Karpas-422 (cell line): ENCODE measurements around the gene ATP2A2. TPM values are rescaled to one million over a fixed set of nuclear protein-coding genes. Genes with fewer than 3 reads are reported as not detected.
A peak's percentile ranks its signal among the peaks of the same experiment; 100 is the strongest.
"Not testable (repeated sequence)": the region's sequence is repeated elsewhere in the genome, so short reads cannot be mapped to it uniquely, and the experiment has no call there.

Experiments
- DNase-seq: peaks from one replicate; pipeline ENCODE4 v3.0.0-alpha.2; 2015
- H2AFZ ChIP-seq: fragments of 200-600 bp; sonication (generic); 2 replicates; pipeline ENCODE4 v1.6.1; 2014; ENCODE audit warnings: antibody characterized with exemption, low read length, mixed read lengths
- H3K27ac ChIP-seq: fragments of 200-600 bp; sonication (generic); 2 replicates; pipeline ENCODE4 v1.5.1; 2014; ENCODE audit warnings: mild to moderate bottlenecking, low read length, moderate library complexity
- H3K27me3 ChIP-seq: fragments of 200-600 bp; sonication (generic); 2 replicates; pipeline ENCODE4 v1.6.1; 2014; ENCODE audit warnings: low read length, mixed read lengths
- H3K36me3 ChIP-seq: fragments of 200-600 bp; sonication (generic); 2 replicates; pipeline ENCODE4 v1.6.1; 2014; ENCODE audit warnings: low read length, mixed read lengths; ENCODE audit not compliant: insufficient read depth
- H3K4me1 ChIP-seq: fragments of 200-600 bp; sonication (generic); 2 replicates; pipeline ENCODE4 v1.6.1; 2014; ENCODE audit warnings: mild to moderate bottlenecking, low read length, mixed read lengths
- H3K4me2 ChIP-seq: fragments of 200-600 bp; sonication (generic); 2 replicates; pipeline ENCODE4 v1.6.1; 2014; ENCODE audit warnings: low read length, low read depth, mild to moderate bottlenecking; ENCODE audit not compliant: poor library complexity, severe bottlenecking
- H3K4me3 ChIP-seq: fragments of 200-600 bp; sonication (generic); 2 replicates; pipeline ENCODE4 v1.5.1; 2014; ENCODE audit warnings: mild to moderate bottlenecking, antibody characterized with exemption, low read length, mixed read lengths
- H3K79me2 ChIP-seq: fragments of 200-600 bp; sonication (generic); 2 replicates; pipeline ENCODE4 v1.6.1; 2014; ENCODE audit warnings: mild to moderate bottlenecking, low read length, mixed read lengths
- H3K9ac ChIP-seq: fragments of 200-600 bp; sonication (generic); 2 replicates; pipeline ENCODE4 v1.6.0; 2014; ENCODE audit warnings: low read length
- H3K9me2 ChIP-seq: fragments of 200-600 bp; sonication (generic), shearing (Covaris generic); replicated peaks from 2 replicates; pipeline ENCODE4 v1.6.0; 2014; ENCODE audit warnings: mild to moderate bottlenecking, low read length, moderate library complexity; ENCODE audit not compliant: insufficient read depth
- H3K9me3 ChIP-seq: fragments of 300-700, 200-600 bp; sonication (generic); 2 replicates; pipeline ENCODE4 v1.6.1; 2014; ENCODE audit warnings: low read length, mixed read lengths
- H4K20me1 ChIP-seq: fragments of 200-600 bp; sonication (generic); 2 replicates; pipeline ENCODE4 v1.6.1; 2014; ENCODE audit warnings: mild to moderate bottlenecking, antibody characterized with exemption, low read length, low read depth; ENCODE audit not compliant: insufficient read depth
- total RNA-seq: library from RNA; depleted of rRNA; stranded (reverse); fragments of >200 nt; shearing (Covaris generic); gene quantifications from 2 replicates; pipeline ENCODE4 v1.2.3, GENCODE V29; 2014; ENCODE audit warnings: low replicate concordance

The ATP2A2 gene
- total RNA-seq, 1 experiment from 2014 or later = 88.5 TPM

DNA sequence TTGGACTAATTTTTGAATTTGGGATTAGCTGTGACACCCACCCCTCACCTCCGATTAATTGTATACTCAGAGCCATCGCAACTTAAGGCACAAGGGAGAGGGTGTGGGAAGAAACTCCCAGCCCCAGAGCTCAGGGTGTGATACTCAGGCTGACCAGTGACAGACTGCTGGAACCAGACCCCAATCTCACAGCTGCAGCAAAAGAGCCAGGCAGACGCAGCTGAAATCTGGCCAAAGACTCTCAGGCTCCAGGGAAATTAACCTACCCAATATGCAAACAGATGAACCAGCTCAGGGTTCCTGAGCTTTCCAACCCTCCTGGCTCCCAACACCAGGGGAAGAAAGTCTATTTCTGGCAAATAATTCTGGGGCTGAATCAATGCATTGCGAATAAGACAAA, 92.0 kb downstream of the ATP2A2 start:
- no peak overlapping the region for H2AFZ ChIP-seq
- peaks cover 39% of the 10 kb centered on the region for H3K36me3 ChIP-seq
- no peaks in the 10 kb centered on the region for H3K9me2 ChIP-seq
- peaks cover 63% of the 10 kb centered on the region for H3K4me1 ChIP-seq
- no peak overlapping the region for H3K9ac ChIP-seq
- H3K27ac ChIP-seq = peak overlapping the region; percentile 64
- no peaks in the 10 kb centered on the region for H3K9me3 ChIP-seq
- H3K4me3 ChIP-seq = no peak overlapping the region
- no peaks in the 10 kb centered on the region for H4K20me1 ChIP-seq
- H3K4me2 ChIP-seq = no peak overlapping the region
- no peaks in the 10 kb centered on the region for H3K27me3 ChIP-seq
- peaks cover 6% of the 10 kb centered on the region; the same call in 1 of the 2 replicates for H3K79me2 ChIP-seq
- DNase-seq = no peak

GRCh38 chr12:110373425-110373824, 92.4 kb downstream of the ATP2A2 start:
- DNase-seq = no peak
- Histone ChIP-seq H3K79me2 (peaks cover 6% of the 10 kb centered on the region; the same call in 1 of the 2 replicates), H4K20me1 (no peaks in the 10 kb centered on the region), H3K9me3 (no peaks in the 10 kb centered on the region), H2AFZ (no peak overlapping the region), H3K9ac (no peak overlapping the region), H3K36me3 (peaks cover 39% of the 10 kb centered on the region), H3K27me3 (no peaks in the 10 kb centered on the region), H3K9me2 (no peaks in the 10 kb centered on the region), H3K4me2 (no peak overlapping the region), H3K4me1 (peaks cover 63% of the 10 kb centered on the region), H3K4me3 (no peak overlapping the region), H3K27ac (peak overlapping the region; percentile 64)

- H3K36me3 ChIP-seq = peaks cover 40% of the 10 kb centered on the region
Measured at GRCh38 chr12:110373962-110374611, 93.0 kb downstream of the ATP2A2 start.

DNA sequence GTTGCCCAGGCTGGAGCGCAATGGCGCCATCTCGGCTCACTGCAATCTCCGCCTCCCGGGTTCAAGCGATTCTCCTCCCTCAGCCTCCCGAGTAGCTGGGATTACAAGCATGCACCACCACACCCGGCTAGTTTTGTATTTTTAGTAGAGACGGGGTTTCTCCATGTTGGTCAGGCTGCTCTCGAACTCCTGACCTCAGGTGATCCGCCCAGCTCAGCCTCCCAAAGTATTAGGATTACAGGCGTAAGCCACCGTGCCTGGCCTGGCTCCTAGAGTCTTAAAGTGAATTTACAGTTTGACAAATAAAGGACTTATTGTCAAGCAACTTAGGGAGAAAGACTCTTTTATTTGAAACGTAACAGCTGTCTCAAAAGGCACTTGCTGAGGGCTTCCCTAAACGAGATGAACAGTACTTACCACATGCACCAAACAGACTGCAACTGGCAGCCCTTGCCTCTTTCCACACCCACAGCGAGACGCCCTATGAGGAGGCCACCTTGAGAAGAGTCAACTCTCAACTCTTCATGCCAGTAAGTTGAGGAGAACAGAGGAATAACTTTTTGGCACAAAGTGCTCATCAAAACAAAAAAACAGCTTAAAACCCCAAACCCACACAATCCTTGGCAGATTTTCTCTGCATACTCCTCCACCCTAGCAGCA, 97.2 kb downstream of the ATP2A2 start:
- peaks cover 34% of the 10 kb centered on the region for H3K4me1 ChIP-seq
- H3K9ac ChIP-seq, H3K27ac ChIP-seq, H3K79me2 ChIP-seq, H3K4me3 ChIP-seq, H3K4me2 ChIP-seq, H3K9me3 ChIP-seq, H4K20me1 ChIP-seq, DNase-seq, H3K27me3 ChIP-seq, H2AFZ ChIP-seq, H3K9me2 ChIP-seq: not testable (repeated sequence)
- H3K36me3 ChIP-seq = peaks cover 56% of the 10 kb centered on the region

More at GRCh38 chr12:110373962-110374611, 93.0 kb downstream of the ATP2A2 start:
- peak overlapping the region; percentile 64 for H3K27ac ChIP-seq
- no peak overlapping the region for H2AFZ ChIP-seq
- H3K4me2 ChIP-seq = no peak overlapping the region
- no peaks in the 10 kb centered on the region for H3K9me2 ChIP-seq
- no peak for DNase-seq
- H4K20me1 ChIP-seq = no peaks in the 10 kb centered on the region
- peaks cover 6% of the 10 kb centered on the region; the same call in 1 of the 2 replicates for H3K79me2 ChIP-seq
- no peaks in the 10 kb centered on the region for H3K27me3 ChIP-seq
- H3K9me3 ChIP-seq = no peaks in the 10 kb centered on the region
- H3K4me3 ChIP-seq = no peak overlapping the region
- peaks cover 60% of the 10 kb centered on the region for H3K4me1 ChIP-seq
- H3K9ac ChIP-seq = no peak overlapping the region

- no peak overlapping the region for H3K9ac ChIP-seq
- peaks cover 52% of the 10 kb centered on the region for H3K36me3 ChIP-seq
- DNase-seq = no peak
Measured at GRCh38 chr12:110379197-110379596, 98.2 kb downstream of the ATP2A2 start.

DNA sequence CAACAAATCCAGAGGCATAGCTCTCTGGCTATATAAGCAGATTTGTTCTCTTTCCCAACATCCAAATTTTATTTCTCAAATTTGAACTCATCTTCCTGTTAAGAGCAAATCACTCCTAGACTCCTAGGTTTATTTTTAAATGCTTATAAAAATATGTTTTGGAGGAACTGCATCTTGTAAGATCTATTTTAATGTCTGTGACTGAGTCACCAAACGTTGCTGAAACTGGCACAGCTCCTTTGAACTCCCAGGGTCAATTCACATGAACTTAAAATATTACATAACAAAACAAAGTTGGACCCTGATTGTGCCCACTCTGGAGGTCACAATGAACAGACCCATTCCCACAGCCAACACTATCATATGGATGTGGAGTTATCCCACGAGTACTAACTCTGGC, 98.6 kb downstream of the ATP2A2 start:
- no peak for DNase-seq
- no peak overlapping the region for H3K4me3 ChIP-seq
- no peaks in the 10 kb centered on the region for H3K27me3 ChIP-seq
- no peaks in the 10 kb centered on the region for H4K20me1 ChIP-seq
- H3K36me3 ChIP-seq = peaks cover 48% of the 10 kb centered on the region
- peaks cover 21% of the 10 kb centered on the region for H3K4me1 ChIP-seq
- H3K9me2 ChIP-seq = no peaks in the 10 kb centered on the region
- no peak overlapping the region for H2AFZ ChIP-seq
- H3K27ac ChIP-seq = no peak overlapping the region
- no peak overlapping the region for H3K9ac ChIP-seq
- no peaks in the 10 kb centered on the region for H3K9me3 ChIP-seq
- H3K79me2 ChIP-seq = peaks cover 6% of the 10 kb centered on the region; the same call in 1 of the 2 replicates
- H3K4me2 ChIP-seq = no peak overlapping the region

More at GRCh38 chr12:110379197-110379596, 98.2 kb downstream of the ATP2A2 start:
- Histone ChIP-seq H3K4me2 (no peak overlapping the region), H2AFZ (no peak overlapping the region), H3K9me3 (no peaks in the 10 kb centered on the region), H4K20me1 (no peaks in the 10 kb centered on the region), H3K27me3 (no peaks in the 10 kb centered on the region), H3K79me2 (peaks cover 6% of the 10 kb centered on the region; the same call in 1 of the 2 replicates), H3K4me1 (peaks cover 25% of the 10 kb centered on the region), H3K9me2 (no peaks in the 10 kb centered on the region), H3K27ac (no peak overlapping the region), H3K4me3 (no peak overlapping the region)

- Histone ChIP-seq H3K9me3 (no peaks in the 10 kb centered on the region), H3K36me3 (peaks cover 50% of the 10 kb centered on the region), H3K27me3 (no peaks in the 10 kb centered on the region), H3K27ac (no peak overlapping the region), H3K9ac (no peak overlapping the region), H4K20me1 (no peaks in the 10 kb centered on the region), H3K9me2 (no peaks in the 10 kb centered on the region), H3K4me2 (no peak overlapping the region), H3K4me3 (no peak overlapping the region), H2AFZ (no peak overlapping the region), H3K79me2 (peaks cover 7% of the 10 kb centered on the region; the same call in 1 of the 2 replicates), H3K4me1 (peaks cover under 1% of the 10 kb centered on the region; the same call in 1 of the 2 replicates)
- no peak for DNase-seq
Measured at GRCh38 chr12:110382683-110383082, 101.6 kb downstream of the ATP2A2 start.
